Hypothalamus (tissue), 51 donors: ENCODE data around the gene NHERF2.
A peak's percentile ranks its signal among the peaks of the same experiment; 100 is the strongest.

Source experiments
- DNase-seq, 51 donors: peaks; one replicate each; lab custom pipeline; 2025; lab: John Stamatoyannopoulos, UW

Gene NHERF2

DNA sequence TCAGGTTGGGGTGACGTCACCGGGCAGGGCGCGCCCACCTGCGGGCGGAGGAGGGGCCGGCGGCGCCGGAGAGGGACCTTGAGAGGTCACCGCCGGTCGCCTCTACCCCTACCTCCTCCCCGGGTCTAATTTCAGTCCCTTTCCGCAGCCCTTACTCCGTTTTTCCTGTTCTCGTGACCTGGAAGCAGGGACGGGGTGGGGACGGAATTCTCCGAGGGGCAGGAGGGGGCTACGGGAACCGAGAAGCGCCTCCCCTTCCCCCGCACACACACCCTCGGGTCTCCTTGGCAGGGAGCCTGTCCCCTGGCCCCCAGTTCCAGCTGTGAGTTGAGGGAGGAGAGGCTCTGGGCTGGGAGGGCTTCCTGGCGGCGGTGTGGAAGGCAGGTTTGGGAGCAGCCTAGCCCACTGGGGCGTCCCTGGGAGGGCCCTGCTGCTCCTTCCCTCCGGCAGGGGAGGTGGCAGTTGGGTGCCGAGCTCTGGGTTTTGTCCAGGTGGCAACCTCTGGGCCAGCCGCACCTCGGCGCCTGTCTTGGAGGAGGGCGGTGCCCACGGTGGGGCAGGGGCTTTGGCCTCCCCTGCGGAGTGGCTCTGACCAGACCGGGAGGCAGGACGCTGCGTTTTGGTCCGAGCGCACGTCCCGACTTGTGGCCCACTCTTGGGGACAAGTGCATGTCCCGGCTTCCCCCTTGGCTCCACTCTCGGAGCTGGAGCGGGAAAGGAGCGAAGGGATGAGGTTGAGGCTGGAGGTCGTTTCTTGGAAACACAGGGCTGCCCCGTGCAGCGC, 36.2 kb upstream of the NHERF2 start:
- DNase-seq: peak in 1 of 51 donors; percentile 23

DNA sequence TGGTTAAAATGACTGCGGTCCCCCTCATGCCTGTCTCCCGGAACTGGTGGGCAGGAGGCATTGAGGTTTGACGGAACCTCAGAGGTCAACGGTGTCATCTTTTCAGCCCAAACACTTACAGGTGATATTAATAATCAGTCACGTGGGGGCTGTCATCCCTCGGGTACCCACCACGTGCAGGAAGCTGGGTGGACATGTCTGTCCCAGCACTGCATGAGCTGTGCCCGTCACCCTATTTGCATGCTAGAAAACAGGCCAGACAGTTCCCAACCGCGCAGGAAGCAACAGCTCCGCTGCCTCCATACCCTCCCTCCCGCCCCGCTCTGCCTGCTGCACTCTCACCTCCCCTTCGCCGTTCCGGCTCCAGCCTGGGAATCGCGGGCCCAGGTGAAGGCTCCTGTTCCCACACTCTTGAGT, 35.6 kb upstream of the NHERF2 start:
- peak in 1 of 51 donors; percentile 13 for DNase-seq

GRCh38 chr16:1991588-1991947, 35.1 kb upstream of the NHERF2 start:
- DNase-seq: no peak

- DNase-seq: peak in 50 of 51 donors; percentile 18 to 92 (median 80)
Measured at GRCh38 chr16:1991948-1992703, 34.6 kb upstream of the NHERF2 start.

GRCh38 chr16:1992704-1993317, 33.9 kb upstream of the NHERF2 start:
- no peak for DNase-seq

GRCh38 chr16:1993731-1994131, 33.0 kb upstream of the NHERF2 start:
- DNase-seq: no peak

- no peak for DNase-seq
Measured at GRCh38 chr16:1997494-1998359, 29.0 kb upstream of the NHERF2 start.

GRCh38 chr16:1998360-1998835, 28.3 kb upstream of the NHERF2 start:
- no peak for DNase-seq

DNA sequence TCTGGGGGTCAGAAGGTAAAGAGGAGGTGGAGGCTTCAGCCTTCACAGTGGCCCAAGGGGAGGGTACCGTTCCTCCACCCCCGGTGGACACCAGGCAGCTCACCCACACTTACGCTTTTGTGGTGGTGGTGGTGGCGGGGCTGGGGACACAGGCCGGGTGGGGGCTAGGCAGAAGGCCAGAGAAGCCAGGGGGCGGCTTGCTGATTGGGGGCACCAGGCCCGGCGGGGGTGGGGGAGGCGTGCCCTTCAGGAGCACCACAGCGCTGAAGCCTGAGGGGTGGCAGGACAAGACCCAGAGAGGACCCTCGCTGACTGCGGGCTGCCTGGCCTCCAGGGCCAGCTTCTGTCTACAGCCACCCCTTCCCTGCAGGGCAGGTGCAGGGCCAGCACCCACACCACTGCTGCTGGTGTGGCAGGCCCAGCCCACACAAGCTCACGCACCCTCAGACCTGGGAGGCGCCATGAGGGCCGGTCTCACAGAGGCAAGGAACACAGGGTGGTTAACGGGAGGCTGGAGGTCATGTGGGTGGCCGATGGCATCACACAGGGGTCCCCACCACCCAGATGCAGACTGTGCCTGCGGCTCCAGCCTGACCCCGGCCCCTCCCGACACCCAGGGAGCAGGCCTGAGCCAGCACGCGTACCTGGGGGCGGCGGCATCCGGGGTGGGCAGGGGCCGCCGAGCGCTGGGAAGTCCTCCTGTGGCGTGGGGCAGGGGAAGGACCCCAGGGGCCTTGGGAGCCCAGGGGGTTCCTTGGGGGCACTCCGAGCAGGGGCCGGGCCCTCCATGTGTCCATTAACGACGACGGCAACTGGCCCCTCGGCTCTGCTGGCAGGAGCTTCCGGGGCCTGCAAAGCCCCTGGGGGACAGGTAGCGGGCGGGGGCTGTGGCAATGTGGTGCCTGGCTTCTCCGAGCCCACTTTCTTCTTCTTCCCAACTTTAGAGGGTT, 27.6 kb upstream of the NHERF2 start:
- no peak for DNase-seq

DNA sequence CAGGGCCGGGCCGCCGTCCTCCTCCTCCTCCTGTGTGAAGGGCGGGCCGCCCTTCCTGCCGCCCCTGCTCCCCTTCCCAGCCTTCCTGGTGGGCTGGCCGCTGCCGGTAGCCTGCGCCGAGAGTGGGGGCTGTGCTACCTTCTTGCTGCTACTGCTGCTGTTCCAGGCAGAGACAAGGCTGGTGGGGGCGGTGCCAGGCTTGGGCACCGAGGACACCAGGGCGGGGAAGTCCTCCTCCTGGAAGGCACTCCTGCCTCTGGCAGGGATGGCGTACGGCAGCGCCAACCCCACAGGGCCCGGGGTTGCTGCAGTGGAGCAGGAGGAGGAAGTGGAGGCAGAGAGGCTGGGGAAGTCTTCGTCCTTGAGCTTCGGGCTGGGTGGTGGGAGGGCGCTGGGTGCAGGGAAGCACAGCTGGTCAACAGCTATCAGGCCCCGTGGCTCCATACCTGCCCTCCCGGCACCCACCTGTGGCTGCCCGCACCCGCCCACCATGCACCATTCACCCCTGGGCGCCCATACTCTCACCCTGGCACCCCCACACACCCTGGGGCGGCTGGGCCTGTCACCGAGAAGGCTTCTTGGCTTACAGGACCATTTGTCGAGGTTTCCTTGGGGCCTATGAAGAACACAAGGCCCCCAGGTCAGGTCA, 26.7 kb upstream of the NHERF2 start:
- DNase-seq: no peak

GRCh38 chr16:2001035-2001434, 25.7 kb upstream of the NHERF2 start:
- no peak for DNase-seq

GRCh38 chr16:2001456-2002355, 25.0 kb upstream of the NHERF2 start:
- no peak for DNase-seq

GRCh38 chr16:2002406-2003230, 24.1 kb upstream of the NHERF2 start:
- DNase-seq: no peak

GRCh38 chr16:2003231-2003826, 23.4 kb upstream of the NHERF2 start:
- DNase-seq: no peak

GRCh38 chr16:2003827-2004641, 22.7 kb upstream of the NHERF2 start:
- DNase-seq: peak in 43 of 51 donors; percentile 8 to 83 (median 59)
